ENCODE results near the gene CTIF. TPM values are rescaled to one million over a fixed set of nuclear protein-coding genes. Genes with fewer than 3 reads are reported as not detected.

The CTIF gene
- total RNA-seq, 1 donor from 2014 or later: 72.4 TPM

GRCh38 chr18:48736321-48737260 is 197.8 kb downstream of the CTIF start:
- DNase-seq: no peak
- intact Hi-C loops (cut with DNase I): no loop called here

GRCh38 chr18:48739266-48740067 is 200.6 kb downstream of the CTIF start:
- TF ChIP-seq CTCF (IDR thresholded peaks at IDR 0.05): no peak
- Histone ChIP-seq H3K27ac (no peak overlapping the region), H3K4me3 (no peak overlapping the region), H3K27me3 (no peaks in the 10 kb centered on the region), H3K4me1 (peaks cover 13% of the 10 kb centered on the region), H3K36me3 (no peaks in the 10 kb centered on the region), H3K9me3 (no peaks in the 10 kb centered on the region)
- DNase-seq: no peak
- intact Hi-C loops (cut with DNase I): no loop called here
- ATAC-seq: no peak

More at GRCh38 chr18:48736321-48737260, 197.8 kb downstream of the CTIF start:
- no peaks in the 10 kb centered on the region for H3K9me3 ChIP-seq
- ATAC-seq: no peak
- H3K4me1 ChIP-seq: peaks cover 11% of the 10 kb centered on the region
- no peaks in the 10 kb centered on the region for H3K36me3 ChIP-seq
- TF ChIP-seq CTCF (IDR thresholded peaks at IDR 0.05): no peak
- H3K27ac ChIP-seq: no peak overlapping the region
- no peaks in the 10 kb centered on the region for H3K27me3 ChIP-seq
- no peak overlapping the region for H3K4me3 ChIP-seq

GRCh38 chr18:48740068-48740440 is 201.2 kb downstream of the CTIF start:
- TF ChIP-seq CTCF (IDR thresholded peaks at IDR 0.05): no peak
- Histone ChIP-seq H3K4me1 (peaks cover 13% of the 10 kb centered on the region), H3K27me3 (no peaks in the 10 kb centered on the region), H3K4me3 (no peak overlapping the region), H3K9me3 (no peaks in the 10 kb centered on the region), H3K27ac (no peak overlapping the region), H3K36me3 (no peaks in the 10 kb centered on the region)
- ATAC-seq (no peak), DNase-seq (no peak)
- intact Hi-C loops (cut with DNase I): no loop called here

- no peak for ATAC-seq
- H3K27ac ChIP-seq: no peak overlapping the region
- no peaks in the 10 kb centered on the region for H3K27me3 ChIP-seq
- H3K9me3 ChIP-seq: no peaks in the 10 kb centered on the region
- intact Hi-C loops (cut with DNase I): no loop called here
- no peak for DNase-seq
- H3K36me3 ChIP-seq: no peaks in the 10 kb centered on the region
- TF ChIP-seq CTCF (IDR thresholded peaks at IDR 0.05): no peak
- no peak overlapping the region for H3K4me3 ChIP-seq
- H3K4me1 ChIP-seq: peaks cover 13% of the 10 kb centered on the region
These were observed 202.1 kb downstream of the CTIF start for GRCh38 chr18:48740851-48741485.

- H3K4me3 ChIP-seq: no peak overlapping the region
- H3K27me3 ChIP-seq: no peaks in the 10 kb centered on the region
- H3K9me3 ChIP-seq: no peaks in the 10 kb centered on the region
- no peak for ATAC-seq
- no peak for TF ChIP-seq CTCF (IDR thresholded peaks at IDR 0.05)
- no peak for DNase-seq
- intact Hi-C loops (cut with DNase I): no loop called here
- H3K27ac ChIP-seq: no peak overlapping the region
- peaks cover 13% of the 10 kb centered on the region for H3K4me1 ChIP-seq
- no peaks in the 10 kb centered on the region for H3K36me3 ChIP-seq
These were observed 203.0 kb downstream of the CTIF start for GRCh38 chr18:48741866-48742265.

Data from upper lobe of right lung (tissue), 1 donor.